HCT116 (cell line): ENCODE results near the gene SLC25A13. TPM values are rescaled to one million over a fixed set of nuclear protein-coding genes. Genes with fewer than 3 reads are reported as not detected.

ENCODE experiments used
- ATAC-seq: fragments of 200-7000 bp; cut with Tn5 transposase; 2 replicates; pipeline ENCODE4 v1.9.1; 2020; ENCODE audit warnings: mild to moderate bottlenecking, moderate library complexity
- BruUV-seq: library from RNA; stranded (reverse); fragments of 400-500 nt; replicated peaks from 2 replicates; lab custom pipeline; 2021; lab: Mats Ljungman, UMichigan
- CTCF ChIA-PET: fragments of 300-600 bp; sonication (Branson Sonifier 250); formaldehyde crosslinking; loops from one replicate; lab custom pipeline; 2021; ENCODE audit warnings: antibody characterized with exemption; lab: Charles Lee
- POLR2A ChIA-PET: fragments of 300-600, 350-600 bp; sonication (Branson Sonifier 250); formaldehyde crosslinking; loops from one replicate; lab custom pipeline; 2021; ENCODE audit warnings: antibody characterized with exemption; lab: Charles Lee
- RAD21 ChIA-PET, 2 experiments: fragments of 300-600 bp; sonication (Branson Sonifier 250); formaldehyde crosslinking; loops; one replicate each; lab custom pipeline; 2023; ENCODE audit warnings: low total read pairs in 2 of 2; ENCODE audit not compliant: uncharacterized antibody in 2 of 2, unreplicated experiment in 2 of 2, low non-redundant PET in 1 of 2; lab: Charles Lee
- DNase-seq: peaks from one replicate; pipeline ENCODE4 v3.0.0-alpha.2; 2010; ENCODE audit warnings: low read depth, low spot score
- H2AFZ ChIP-seq: fragments of 200-600 bp; shearing (Covaris generic), sonication (generic); 2 replicates; pipeline ENCODE4 v1.6.1; 2017; ENCODE audit warnings: low read depth, mixed run types, mixed read lengths, antibody characterized with exemption, low read length; ENCODE audit not compliant: poor library complexity, severe bottlenecking
- H3K27ac ChIP-seq: 2 replicates; pipeline ENCODE4 v1.5.1; 2012; ENCODE audit warnings: low read depth, low read length
- H3K27me3 ChIP-seq: fragments of 200-600 bp; sonication (generic); 2 replicates; pipeline ENCODE4 v1.6.1; 2016; ENCODE audit warnings: mixed run types, low read length, mixed read lengths; ENCODE audit not compliant: insufficient read depth
- H3K36me3 ChIP-seq, 2 experiments: fragments of 200-500 bp in 1 of 2; fragments of 200-600 bp in 1 of 2; sonication (Bioruptor generic) in 1 of 2; sonication (generic) in 1 of 2; 2 replicates each; pipeline versions ENCODE4 v1.5.1 to v1.6.1; 2014 to 2016; ENCODE audit warnings: low read length in 2 of 2, inconsistent platforms in 1 of 2, mixed read lengths in 1 of 2, mixed run types in 1 of 2; ENCODE audit not compliant: insufficient read depth in 2 of 2, control insufficient read depth in 1 of 2
- H3K4me1 ChIP-seq, 2 experiments: fragments of 200-600 bp in 1 of 2; sonication (generic) in 1 of 2; 2 replicates each; pipeline versions ENCODE4 v1.5.1 to v1.6.1; 2012 to 2017; ENCODE audit warnings: low read length in 2 of 2, inconsistent platforms in 1 of 2, mild to moderate bottlenecking in 1 of 2, mixed read lengths in 1 of 2, mixed run types in 1 of 2, moderate library complexity in 1 of 2; ENCODE audit not compliant: insufficient read depth in 2 of 2, control insufficient read depth in 1 of 2
- H3K4me2 ChIP-seq: fragments of 200-600 bp; sonication (generic); 2 replicates; pipeline ENCODE4 v1.6.1; 2017; ENCODE audit warnings: mixed run types, low read length, mixed read lengths
- H3K4me3 ChIP-seq, 2 experiments: fragments of 200-600 bp in 1 of 2; sonication (generic) in 1 of 2; replicated peaks in 1 of 2; 2 replicates each; pipeline ENCODE4 v1.5.1; 2011 to 2016; ENCODE audit warnings: low read length in 2 of 2, control low read depth in 1 of 2, low read depth in 1 of 2, mild to moderate bottlenecking in 1 of 2, mixed read lengths in 1 of 2, mixed run types in 1 of 2
- H3K79me2 ChIP-seq: fragments of 200-600 bp; sonication (generic); 2 replicates; pipeline ENCODE4 v1.6.1; 2017; ENCODE audit warnings: mild to moderate bottlenecking, mixed run types, low read length, moderate library complexity, mixed read lengths; ENCODE audit not compliant: insufficient read depth
- H3K9ac ChIP-seq: fragments of 200-600 bp; sonication (generic); 2 replicates; pipeline ENCODE4 v1.6.1; 2016; ENCODE audit warnings: low read length, mixed read lengths
- H3K9me2 ChIP-seq: fragments of 200-600 bp; sonication (generic), shearing (Covaris generic); 2 replicates; pipeline ENCODE4 v1.6.1; 2017; ENCODE audit warnings: mixed run types, mild to moderate bottlenecking, moderate library complexity; ENCODE audit not compliant: insufficient read depth
- H3K9me3 ChIP-seq, 2 experiments: fragments of 200-500 bp in 1 of 2; fragments of 200-600 bp in 1 of 2; sonication (Bioruptor generic) in 1 of 2; sonication (generic) in 1 of 2; 2 replicates each; pipeline ENCODE4 v1.6.1; 2014 to 2017; ENCODE audit warnings: low read length in 2 of 2, mixed read lengths in 2 of 2, inconsistent platforms in 1 of 2, low read depth in 1 of 2, mild to moderate bottlenecking in 1 of 2, mixed run types in 1 of 2, moderate library complexity in 1 of 2; ENCODE audit not compliant: control insufficient read depth in 1 of 2, insufficient read depth in 1 of 2
- H4K20me1 ChIP-seq: fragments of 200-600 bp; sonication (generic), shearing (Covaris generic); 2 replicates; pipeline ENCODE4 v1.6.1; 2017; ENCODE audit warnings: mixed run types, mild to moderate bottlenecking, moderate library complexity; ENCODE audit not compliant: insufficient read depth
- ELF1 ChIP-seq: IDR thresholded peaks from 2 replicates; pipeline ENCODE4 v1.6.1; 2012; ENCODE audit warnings: low read depth, borderline replicate concordance
- POLR2A ChIP-seq: IDR thresholded peaks from 2 replicates; pipeline ENCODE4 v1.7.0; 2011; ENCODE audit warnings: borderline replicate concordance; ENCODE audit not compliant: insufficient read depth, insufficient read length; ENCODE audit errors: extremely low read depth
- RAD21 ChIP-seq: IDR thresholded peaks from 2 replicates; pipeline ENCODE4 v1.6.1; 2012; ENCODE audit warnings: low read depth, mild to moderate bottlenecking
- SIN3A ChIP-seq: IDR thresholded peaks from 2 replicates; pipeline ENCODE4 v1.6.1; 2012; ENCODE audit warnings: low read depth
- SP1 ChIP-seq: IDR thresholded peaks from 2 replicates; pipeline ENCODE4 v1.6.1; 2012; ENCODE audit warnings: low read depth
- ZBTB33 ChIP-seq: IDR thresholded peaks from 2 replicates; pipeline ENCODE4 v1.6.1; 2011; ENCODE audit warnings: mild to moderate bottlenecking, low read length, moderate library complexity; ENCODE audit not compliant: insufficient replicate concordance; ENCODE audit errors: extremely low read depth
- ZFX ChIP-seq: fragments of 450-650 bp; IDR thresholded peaks from 2 replicates; pipeline ENCODE4 v1.6.1; 2017
- ZNF274 ChIP-seq: fragments of 200-500 bp; sonication (Bioruptor generic); IDR thresholded peaks from 2 replicates; pipeline ENCODE4 v1.6.1; 2014; ENCODE audit warnings: mild to moderate bottlenecking, low read depth, low read length, inconsistent platforms
- intact Hi-C: fragments of 100-400 bp; cut with micrococcal nuclease; formaldehyde crosslinking; loops from 2 replicates; pipeline ENCODE4 v1.10.0; 2022
- total RNA-seq: library from RNA; stranded (reverse); gene quantifications from one replicate; pipeline ENCODE4 v1.2.1, GENCODE V29; 2021; ENCODE audit not compliant: unreplicated experiment
- TF ChIP-seq, protein P1 (sequence below): IDR thresholded peaks from 2 replicates; pipeline ENCODE4 v1.6.1; 2012; ENCODE audit warnings: low read depth
- TF ChIP-seq, protein P2 (sequence below), 3 experiments: fragments of 200-600 bp in 1 of 3; sonication (generic) in 1 of 3; IDR thresholded peaks in 2 of 3; conservative IDR thresholded peaks in 1 of 3; 2 replicates each; pipeline ENCODE4 v1.5.1; 2012 to 2017; ENCODE audit warnings: low read depth in 2 of 3, low read length in 2 of 3, antibody characterized with exemption in 1 of 3, borderline replicate concordance in 1 of 3, control low read depth in 1 of 3, mild to moderate bottlenecking in 1 of 3, mixed read lengths in 1 of 3, mixed run types in 1 of 3, moderate library complexity in 1 of 3; ENCODE audit not compliant: insufficient read depth in 1 of 3

Gene SLC25A13
- total RNA-seq, 1 experiment from 2014 or later, result 19.3 TPM

- intact Hi-C loops, result no loop called here
- ATAC-seq, result no peak
- H2AFZ ChIP-seq, result no peak overlapping the region
- TF ChIP-seq ELF1, result no peak
- TF ChIP-seq ZBTB33, result no peak
- TF ChIP-seq ZFX, result no peak
- TF ChIP-seq, protein P1, sequence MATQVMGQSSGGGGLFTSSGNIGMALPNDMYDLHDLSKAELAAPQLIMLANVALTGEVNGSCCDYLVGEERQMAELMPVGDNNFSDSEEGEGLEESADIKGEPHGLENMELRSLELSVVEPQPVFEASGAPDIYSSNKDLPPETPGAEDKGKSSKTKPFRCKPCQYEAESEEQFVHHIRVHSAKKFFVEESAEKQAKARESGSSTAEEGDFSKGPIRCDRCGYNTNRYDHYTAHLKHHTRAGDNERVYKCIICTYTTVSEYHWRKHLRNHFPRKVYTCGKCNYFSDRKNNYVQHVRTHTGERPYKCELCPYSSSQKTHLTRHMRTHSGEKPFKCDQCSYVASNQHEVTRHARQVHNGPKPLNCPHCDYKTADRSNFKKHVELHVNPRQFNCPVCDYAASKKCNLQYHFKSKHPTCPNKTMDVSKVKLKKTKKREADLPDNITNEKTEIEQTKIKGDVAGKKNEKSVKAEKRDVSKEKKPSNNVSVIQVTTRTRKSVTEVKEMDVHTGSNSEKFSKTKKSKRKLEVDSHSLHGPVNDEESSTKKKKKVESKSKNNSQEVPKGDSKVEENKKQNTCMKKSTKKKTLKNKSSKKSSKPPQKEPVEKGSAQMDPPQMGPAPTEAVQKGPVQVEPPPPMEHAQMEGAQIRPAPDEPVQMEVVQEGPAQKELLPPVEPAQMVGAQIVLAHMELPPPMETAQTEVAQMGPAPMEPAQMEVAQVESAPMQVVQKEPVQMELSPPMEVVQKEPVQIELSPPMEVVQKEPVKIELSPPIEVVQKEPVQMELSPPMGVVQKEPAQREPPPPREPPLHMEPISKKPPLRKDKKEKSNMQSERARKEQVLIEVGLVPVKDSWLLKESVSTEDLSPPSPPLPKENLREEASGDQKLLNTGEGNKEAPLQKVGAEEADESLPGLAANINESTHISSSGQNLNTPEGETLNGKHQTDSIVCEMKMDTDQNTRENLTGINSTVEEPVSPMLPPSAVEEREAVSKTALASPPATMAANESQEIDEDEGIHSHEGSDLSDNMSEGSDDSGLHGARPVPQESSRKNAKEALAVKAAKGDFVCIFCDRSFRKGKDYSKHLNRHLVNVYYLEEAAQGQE, result no peak
- TF ChIP-seq POLR2A, result no peak
- TF ChIP-seq, protein P2, sequence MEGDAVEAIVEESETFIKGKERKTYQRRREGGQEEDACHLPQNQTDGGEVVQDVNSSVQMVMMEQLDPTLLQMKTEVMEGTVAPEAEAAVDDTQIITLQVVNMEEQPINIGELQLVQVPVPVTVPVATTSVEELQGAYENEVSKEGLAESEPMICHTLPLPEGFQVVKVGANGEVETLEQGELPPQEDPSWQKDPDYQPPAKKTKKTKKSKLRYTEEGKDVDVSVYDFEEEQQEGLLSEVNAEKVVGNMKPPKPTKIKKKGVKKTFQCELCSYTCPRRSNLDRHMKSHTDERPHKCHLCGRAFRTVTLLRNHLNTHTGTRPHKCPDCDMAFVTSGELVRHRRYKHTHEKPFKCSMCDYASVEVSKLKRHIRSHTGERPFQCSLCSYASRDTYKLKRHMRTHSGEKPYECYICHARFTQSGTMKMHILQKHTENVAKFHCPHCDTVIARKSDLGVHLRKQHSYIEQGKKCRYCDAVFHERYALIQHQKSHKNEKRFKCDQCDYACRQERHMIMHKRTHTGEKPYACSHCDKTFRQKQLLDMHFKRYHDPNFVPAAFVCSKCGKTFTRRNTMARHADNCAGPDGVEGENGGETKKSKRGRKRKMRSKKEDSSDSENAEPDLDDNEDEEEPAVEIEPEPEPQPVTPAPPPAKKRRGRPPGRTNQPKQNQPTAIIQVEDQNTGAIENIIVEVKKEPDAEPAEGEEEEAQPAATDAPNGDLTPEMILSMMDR (IDR thresholded peaks at IDR 0.05 in 2 of 3, conservative IDR thresholded peaks at IDR 0.05 in 1 of 3; ENCODE audit: borderline replicate concordance in 1 of 3, insufficient read depth in 1 of 3, low read depth in 2 of 3, low read length in 2 of 3), result no peak
- TF ChIP-seq SIN3A, result no peak
- no peak for TF ChIP-seq RAD21
- TF ChIP-seq SP1, result no peak
- TF ChIP-seq ZNF274, result no peak
- no peak overlapping the region for H3K4me2 ChIP-seq
- no peaks in the 10 kb centered on the region for H3K9me2 ChIP-seq
- no TSS peak for BruUV-seq
- H3K27me3 ChIP-seq, result no peaks in the 10 kb centered on the region
- no peak overlapping the region for H3K9ac ChIP-seq
- DNase-seq, result no peak
- RAD21 ChIA-PET, result no interaction called here
- peaks cover 7% of the 10 kb centered on the region; the same call in 1 of the 2 replicates for H3K79me2 ChIP-seq
- CTCF ChIA-PET, result no interaction called here
- no peak overlapping the region for H3K27ac ChIP-seq
- POLR2A ChIA-PET, result no interaction called here
- H3K36me3 ChIP-seq, result no peaks in the 10 kb centered on the region
- H3K4me1 ChIP-seq, result no peaks in the 10 kb centered on the region
- H4K20me1 ChIP-seq, result no peaks in the 10 kb centered on the region; the same call in none of the 2 replicates
- H3K4me3 ChIP-seq, result no peak overlapping the region
- H3K9me3 ChIP-seq, result no peaks in the 10 kb centered on the region
Measured at GRCh38 chr7:96266580-96266979, 55.3 kb downstream of the SLC25A13 start.
